K562 (cell line): ENCODE data around the gene WBP1. TPM values are rescaled to one million over a fixed set of nuclear protein-coding genes. Genes with fewer than 3 reads are reported as not detected.

Experiments used
- CEBPG ChIP-seq, 3 experiments: fragments of 200-800 bp in 1 of 3; sonication (Bioruptor generic) in 1 of 3; sonication (generic) in 1 of 3; formaldehyde crosslinking in 1 of 3; IDR thresholded peaks in 2 of 3; conservative IDR thresholded peaks in 1 of 3; 2 replicates each; pipeline versions ENCODE4 v1.6.1 to v1.8.0; 2016 to 2022; ENCODE audit warnings: missing compliant biosample characterization in 2 of 3, missing genetic modification characterization in 2 of 3, mild to moderate bottlenecking in 1 of 3, missing genetic modification reagents in 1 of 3
- FOXM1 ChIP-seq, 2 experiments: fragments of 450-650 bp in 1 of 2; sonication (generic) in 1 of 2; formaldehyde crosslinking in 1 of 2; IDR thresholded peaks; 2 replicates each; pipeline versions ENCODE4 v1.6.1 to v1.9.0; 2017 to 2022; ENCODE audit warnings: low read depth in 2 of 2, mild to moderate bottlenecking in 2 of 2, missing genetic modification reagents in 1 of 2, moderate library complexity in 1 of 2
- GATAD2A ChIP-seq: fragments of 450-650 bp; IDR thresholded peaks from 2 replicates; pipeline ENCODE4 v1.6.1; 2017
- KLF1 ChIP-seq: fragments of 450-650 bp; IDR thresholded peaks from 2 replicates; pipeline ENCODE4 v1.6.1; 2016; ENCODE audit warnings: missing genetic modification characterization, missing compliant biosample characterization
- NR2C2 ChIP-seq, 2 experiments: fragments of 200-800 bp in 1 of 2; sonication (Bioruptor generic) in 1 of 2; sonication (generic) in 1 of 2; formaldehyde crosslinking in 1 of 2; IDR thresholded peaks; 2 replicates each; pipeline versions ENCODE4 v1.6.1 to v1.8.0; 2016 to 2022; ENCODE audit warnings: mild to moderate bottlenecking in 1 of 2, missing compliant biosample characterization in 1 of 2, missing genetic modification characterization in 1 of 2, missing genetic modification reagents in 1 of 2
- RAD51 ChIP-seq: fragments of 450-650 bp; IDR thresholded peaks from 2 replicates; pipeline ENCODE4 v1.7.1; 2016; ENCODE audit warnings: low read depth, mild to moderate bottlenecking, borderline replicate concordance
- RHOXF2B ChIP-seq: fragments of 250-450 bp; sonication (Bioruptor Pico); conservative IDR thresholded peaks from 2 replicates; pipeline ENCODE4 v1.5.1; 2021
- SMARCB1 ChIP-seq: IDR thresholded peaks from 2 replicates; pipeline ENCODE4 v1.6.1; 2011; ENCODE audit warnings: improper control_type of control experiment, low read depth; ENCODE audit not compliant: insufficient read length
- ZNF780A ChIP-seq: fragments of 250-450 bp; sonication (Bioruptor Pico); IDR thresholded peaks from 2 replicates; pipeline ENCODE4 v1.5.0; 2021; ENCODE audit warnings: mild to moderate bottlenecking
- ZSCAN32 ChIP-seq: fragments of 450-650 bp; formaldehyde crosslinking; IDR thresholded peaks from 2 replicates; pipeline ENCODE4 v1.4.0; 2020; ENCODE audit warnings: mild to moderate bottlenecking, moderate library complexity
- polyA plus RNA-seq, 8 experiments: library from polyadenylated mRNA; depleted of rRNA in 4 of 8; stranded (reverse) in 5 of 8; unstranded in 3 of 8; fragments of >200 nt; fragmentation: Nextera tagmentation in 2 of 8; fragmentation: Illumina TruSeq in 1 of 8; extraction: Ambion mirVana in 2 of 8; extraction: Trizol in 1 of 8; gene quantifications; 2 replicates each; pipeline versions ENCODE4 v1.2.1 to v1.2.3, GENCODE V29; 2011 to 2014; ENCODE audit warnings: inconsistent platforms in 1 of 8, missing spikeins in 1 of 8
- total RNA-seq, 7 experiments: library from RNA; depleted of rRNA in 6 of 7; stranded (reverse); fragments of >200 nt in 6 of 7; fragmentation: Illumina TruSeq in 2 of 7; extraction: Trizol in 2 of 7; gene quantifications; 2 replicates each; pipeline versions ENCODE4 v1.2.1 to v1.2.3, GENCODE V29; 2011 to 2021; ENCODE audit warnings: low replicate concordance in 1 of 7
- TF ChIP-seq, protein P1 (sequence below): sonication (generic); formaldehyde crosslinking; IDR thresholded peaks from 2 replicates; pipeline ENCODE4 v1.8.1; 2023; ENCODE audit warnings: mild to moderate bottlenecking, missing genetic modification reagents
- TF ChIP-seq, protein P2 (sequence below): fragments of 450-650 bp; IDR thresholded peaks from 2 replicates; pipeline ENCODE4 v1.6.1; 2017; ENCODE audit warnings: antibody characterized with exemption
- TF ChIP-seq, protein P3 (sequence below): fragments of 450-650 bp; formaldehyde crosslinking; IDR thresholded peaks from 2 replicates; pipeline ENCODE4 v1.4.0; 2020; ENCODE audit warnings: mild to moderate bottlenecking
- TF ChIP-seq, protein P4 (sequence below): fragments of 250-450 bp; sonication (Bioruptor Pico); IDR thresholded peaks from 2 replicates; pipeline ENCODE4 v1.5.0; 2021; ENCODE audit warnings: mild to moderate bottlenecking, borderline replicate concordance
- TF ChIP-seq, protein P5 (sequence below): sonication (generic); formaldehyde crosslinking; IDR thresholded peaks from 2 replicates; pipeline ENCODE4 v1.8.1; 2023; ENCODE audit warnings: mild to moderate bottlenecking, missing genetic modification reagents, moderate library complexity

The WBP1 gene
- total and polyA plus RNA-seq, 9 of the 15 experiments (the other 6 are each of a cell fraction or from before 2014, with no cell fraction given), result 1.9 to 27.7 (median 14.2) TPM

DNA sequence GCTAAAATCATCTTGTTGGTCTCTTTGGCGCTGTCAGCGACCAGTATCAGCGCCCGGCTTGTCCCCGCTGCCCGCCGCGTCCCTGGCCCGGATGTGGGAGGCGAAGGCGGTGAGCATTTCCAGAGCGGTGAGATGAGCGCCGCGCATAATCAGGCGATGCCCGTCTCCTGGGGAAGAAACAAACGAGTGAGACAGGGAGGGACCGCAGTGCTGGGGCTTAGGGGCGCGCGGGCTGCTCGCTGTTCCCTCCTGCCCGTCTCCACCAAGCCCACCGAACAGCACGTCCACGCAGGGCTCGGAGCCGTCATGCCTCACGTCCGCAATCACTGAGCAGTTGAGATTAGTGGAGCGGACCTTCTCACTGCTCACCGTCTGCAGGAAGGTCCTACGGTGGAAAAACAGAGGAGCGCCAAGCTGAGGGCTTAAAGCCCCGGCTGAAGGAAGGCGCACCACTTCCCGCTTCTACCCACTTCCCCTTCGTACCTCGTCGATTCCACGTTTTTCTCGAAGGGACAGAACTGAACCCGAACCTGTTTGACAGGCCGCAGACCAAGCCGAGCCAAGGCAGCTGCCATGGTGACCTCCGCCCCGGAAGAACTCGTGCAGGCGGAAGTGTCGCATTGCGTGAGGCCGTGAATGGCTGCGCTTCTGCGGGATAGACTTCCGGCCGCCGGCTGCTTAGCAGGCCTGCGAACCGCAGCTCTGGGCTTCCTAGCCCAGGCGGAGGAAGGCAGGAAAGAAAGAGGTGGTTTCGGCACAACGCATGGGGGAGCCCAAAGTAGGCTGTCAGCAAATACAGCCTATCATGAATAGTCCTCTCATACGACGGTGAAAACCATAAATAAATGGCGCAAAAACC, 14.1 kb downstream of the WBP1 start, which contains the start of gene MRPL53 (continued):
- TF ChIP-seq, protein P1, sequence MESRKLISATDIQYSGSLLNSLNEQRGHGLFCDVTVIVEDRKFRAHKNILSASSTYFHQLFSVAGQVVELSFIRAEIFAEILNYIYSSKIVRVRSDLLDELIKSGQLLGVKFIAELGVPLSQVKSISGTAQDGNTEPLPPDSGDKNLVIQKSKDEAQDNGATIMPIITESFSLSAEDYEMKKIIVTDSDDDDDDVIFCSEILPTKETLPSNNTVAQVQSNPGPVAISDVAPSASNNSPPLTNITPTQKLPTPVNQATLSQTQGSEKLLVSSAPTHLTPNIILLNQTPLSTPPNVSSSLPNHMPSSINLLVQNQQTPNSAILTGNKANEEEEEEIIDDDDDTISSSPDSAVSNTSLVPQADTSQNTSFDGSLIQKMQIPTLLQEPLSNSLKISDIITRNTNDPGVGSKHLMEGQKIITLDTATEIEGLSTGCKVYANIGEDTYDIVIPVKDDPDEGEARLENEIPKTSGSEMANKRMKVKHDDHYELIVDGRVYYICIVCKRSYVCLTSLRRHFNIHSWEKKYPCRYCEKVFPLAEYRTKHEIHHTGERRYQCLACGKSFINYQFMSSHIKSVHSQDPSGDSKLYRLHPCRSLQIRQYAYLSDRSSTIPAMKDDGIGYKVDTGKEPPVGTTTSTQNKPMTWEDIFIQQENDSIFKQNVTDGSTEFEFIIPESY (CRISPR knock-in tag), result 0 out of 2 replicates have a peak, but pooled peaks have one; percentile 37
- TF ChIP-seq ZNF780A (no peak), KLF1 (tag) (peak; percentile 80; the same call in 1 of the 2 replicates), FOXM1 (IDR thresholded peaks at IDR 0.05; ENCODE audit: low read depth) (no peak), FOXM1 (CRISPR knock-in tag; IDR thresholded peaks at IDR 0.05; ENCODE audit: low read depth) (peak; percentile 90; the same call in 1 of the 2 replicates), CEBPG (CRISPR knock-in tag; IDR thresholded peaks at IDR 0.05) (no peak), CEBPG (tag; conservative IDR thresholded peaks at IDR 0.05 in 1 of 2, IDR thresholded peaks at IDR 0.05 in 1 of 2) (no peak), SMARCB1 (no peak), GATAD2A (no peak), NR2C2 (CRISPR knock-in tag; IDR thresholded peaks at IDR 0.05) (peak; percentile 100), NR2C2 (tag; IDR thresholded peaks at IDR 0.05) (peak; percentile 100), RHOXF2B (peak; percentile 77), RAD51 (no peak; the same call in 1 of the 2 replicates), ZSCAN32 (no peak)
- TF ChIP-seq, protein P2, sequence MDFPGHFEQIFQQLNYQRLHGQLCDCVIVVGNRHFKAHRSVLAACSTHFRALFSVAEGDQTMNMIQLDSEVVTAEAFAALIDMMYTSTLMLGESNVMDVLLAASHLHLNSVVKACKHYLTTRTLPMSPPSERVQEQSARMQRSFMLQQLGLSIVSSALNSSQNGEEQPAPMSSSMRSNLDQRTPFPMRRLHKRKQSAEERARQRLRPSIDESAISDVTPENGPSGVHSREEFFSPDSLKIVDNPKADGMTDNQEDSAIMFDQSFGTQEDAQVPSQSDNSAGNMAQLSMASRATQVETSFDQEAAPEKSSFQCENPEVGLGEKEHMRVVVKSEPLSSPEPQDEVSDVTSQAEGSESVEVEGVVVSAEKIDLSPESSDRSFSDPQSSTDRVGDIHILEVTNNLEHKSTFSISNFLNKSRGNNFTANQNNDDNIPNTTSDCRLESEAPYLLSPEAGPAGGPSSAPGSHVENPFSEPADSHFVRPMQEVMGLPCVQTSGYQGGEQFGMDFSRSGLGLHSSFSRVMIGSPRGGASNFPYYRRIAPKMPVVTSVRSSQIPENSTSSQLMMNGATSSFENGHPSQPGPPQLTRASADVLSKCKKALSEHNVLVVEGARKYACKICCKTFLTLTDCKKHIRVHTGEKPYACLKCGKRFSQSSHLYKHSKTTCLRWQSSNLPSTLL, result no peak
- TF ChIP-seq, protein P3, sequence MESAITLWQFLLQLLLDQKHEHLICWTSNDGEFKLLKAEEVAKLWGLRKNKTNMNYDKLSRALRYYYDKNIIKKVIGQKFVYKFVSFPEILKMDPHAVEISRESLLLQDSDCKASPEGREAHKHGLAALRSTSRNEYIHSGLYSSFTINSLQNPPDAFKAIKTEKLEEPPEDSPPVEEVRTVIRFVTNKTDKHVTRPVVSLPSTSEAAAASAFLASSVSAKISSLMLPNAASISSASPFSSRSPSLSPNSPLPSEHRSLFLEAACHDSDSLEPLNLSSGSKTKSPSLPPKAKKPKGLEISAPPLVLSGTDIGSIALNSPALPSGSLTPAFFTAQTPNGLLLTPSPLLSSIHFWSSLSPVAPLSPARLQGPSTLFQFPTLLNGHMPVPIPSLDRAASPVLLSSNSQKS, result no peak
- TF ChIP-seq, protein P4, sequence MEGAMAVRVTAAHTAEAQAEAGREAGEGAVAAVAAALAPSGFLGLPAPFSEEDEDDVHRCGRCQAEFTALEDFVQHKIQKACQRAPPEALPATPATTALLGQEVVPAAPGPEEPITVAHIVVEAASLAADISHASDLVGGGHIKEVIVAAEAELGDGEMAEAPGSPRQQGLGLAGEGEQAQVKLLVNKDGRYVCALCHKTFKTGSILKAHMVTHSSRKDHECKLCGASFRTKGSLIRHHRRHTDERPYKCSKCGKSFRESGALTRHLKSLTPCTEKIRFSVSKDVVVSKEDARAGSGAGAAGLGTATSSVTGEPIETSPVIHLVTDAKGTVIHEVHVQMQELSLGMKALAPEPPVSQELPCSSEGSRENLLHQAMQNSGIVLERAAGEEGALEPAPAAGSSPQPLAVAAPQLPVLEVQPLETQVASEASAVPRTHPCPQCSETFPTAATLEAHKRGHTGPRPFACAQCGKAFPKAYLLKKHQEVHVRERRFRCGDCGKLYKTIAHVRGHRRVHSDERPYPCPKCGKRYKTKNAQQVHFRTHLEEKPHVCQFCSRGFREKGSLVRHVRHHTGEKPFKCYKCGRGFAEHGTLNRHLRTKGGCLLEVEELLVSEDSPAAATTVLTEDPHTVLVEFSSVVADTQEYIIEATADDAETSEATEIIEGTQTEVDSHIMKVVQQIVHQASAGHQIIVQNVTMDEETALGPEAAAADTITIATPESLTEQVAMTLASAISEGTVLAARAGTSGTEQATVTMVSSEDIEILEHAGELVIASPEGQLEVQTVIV (CRISPR knock-in tag), result peak; percentile 85
- TF ChIP-seq, protein P5, sequence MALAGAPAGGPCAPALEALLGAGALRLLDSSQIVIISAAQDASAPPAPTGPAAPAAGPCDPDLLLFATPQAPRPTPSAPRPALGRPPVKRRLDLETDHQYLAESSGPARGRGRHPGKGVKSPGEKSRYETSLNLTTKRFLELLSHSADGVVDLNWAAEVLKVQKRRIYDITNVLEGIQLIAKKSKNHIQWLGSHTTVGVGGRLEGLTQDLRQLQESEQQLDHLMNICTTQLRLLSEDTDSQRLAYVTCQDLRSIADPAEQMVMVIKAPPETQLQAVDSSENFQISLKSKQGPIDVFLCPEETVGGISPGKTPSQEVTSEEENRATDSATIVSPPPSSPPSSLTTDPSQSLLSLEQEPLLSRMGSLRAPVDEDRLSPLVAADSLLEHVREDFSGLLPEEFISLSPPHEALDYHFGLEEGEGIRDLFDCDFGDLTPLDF, result no peak
